Skeletal muscle tissue (tissue), 4 donors: ENCODE data around the gene KIAA0232. TPM values are rescaled to one million over a fixed set of nuclear protein-coding genes. Genes with fewer than 3 reads are reported as not detected.
A peak's percentile ranks its signal among the peaks of the same experiment; 100 is the strongest.
"Not testable (repeated sequence)": the region's sequence is repeated elsewhere in the genome, so short reads cannot be mapped to it uniquely, and the experiment has no call there.

Experiments used
- H3K27ac ChIP-seq: one replicate; pipeline ENCODE4 v1.7.0; 2013; ENCODE audit warnings: mild to moderate bottlenecking, low read depth, low read length, inconsistent platforms
- H3K27me3 ChIP-seq, 3 donors: one replicate each; pipeline ENCODE4 v1.7.0; 2013; ENCODE audit warnings: low read length in 3 of 3; ENCODE audit not compliant: control insufficient read depth in 3 of 3, insufficient read depth in 3 of 3
- H3K36me3 ChIP-seq, 3 donors: one replicate each; pipeline ENCODE4 v1.7.0; 2013; ENCODE audit warnings: low read length in 3 of 3; ENCODE audit not compliant: control insufficient read depth in 3 of 3, insufficient read depth in 3 of 3
- H3K4me1 ChIP-seq, 3 donors: one replicate each; pipeline ENCODE4 v1.7.0; 2013; ENCODE audit warnings: low read length in 3 of 3, mild to moderate bottlenecking in 3 of 3; ENCODE audit not compliant: control insufficient read depth in 3 of 3, insufficient read depth in 3 of 3
- H3K4me3 ChIP-seq, 3 donors: one replicate each; pipeline ENCODE4 v1.7.0; 2013; ENCODE audit warnings: low read length in 3 of 3
- H3K9ac ChIP-seq, 3 donors: one replicate each; pipeline ENCODE4 v1.7.0; 2013; ENCODE audit warnings: low read length in 3 of 3, mild to moderate bottlenecking in 3 of 3, moderate library complexity in 2 of 3, low read depth in 1 of 3
- H3K9me3 ChIP-seq, 3 donors: one replicate each; pipeline ENCODE4 v1.7.0; 2013; ENCODE audit warnings: low read length in 3 of 3; ENCODE audit not compliant: control insufficient read depth in 3 of 3
- total RNA-seq: library from RNA; depleted of rRNA; stranded (reverse); fragments of >200 nt; gene quantifications from one replicate; pipeline ENCODE4 v1.2.3, GENCODE V29; 2014
- donor health status: Osteomylitis.

The KIAA0232 gene
- total RNA-seq, 1 donor from 2014 or later, result 12.5 TPM

GRCh38 chr4:6910340-6910959 lies 127.9 kb downstream of the KIAA0232 start:
- Histone ChIP-seq H3K27ac (peak overlapping the region; percentile 74), H3K9me3 (no peaks in the 10 kb centered on the region), H3K36me3 (no peaks in the 10 kb centered on the region), H3K4me3 (peak overlapping the region; percentile 70 to 87 (median 72)), H3K4me1 (peaks cover 35 to 51% (median 42%) of the 10 kb centered on the region in 3 donors), H3K27me3 (peaks cover 0 to 6% (median 3%) of the 10 kb centered on the region in 3 donors), H3K9ac (peak overlapping the region; percentile 78 to 92 (median 82))

- no peaks in the 10 kb centered on the region for H3K36me3 ChIP-seq
- peak overlapping the region; percentile 70 to 87 (median 72) for H3K4me3 ChIP-seq
- no peaks in the 10 kb centered on the region for H3K9me3 ChIP-seq
- peaks cover 35 to 49% (median 39%) of the 10 kb centered on the region in 3 donors for H3K4me1 ChIP-seq
- H3K27ac ChIP-seq, result peak overlapping the region; percentile 74
- H3K9ac ChIP-seq, result peak overlapping the region; percentile 78 to 92 (median 82)
- peaks cover 0 to 6% (median 3%) of the 10 kb centered on the region in 3 donors for H3K27me3 ChIP-seq
Measured at GRCh38 chr4:6910960-6911874, 128.7 kb downstream of the KIAA0232 start.

GRCh38 chr4:6911917-6912316 lies 129.4 kb downstream of the KIAA0232 start:
- H3K4me3 ChIP-seq, H3K27ac ChIP-seq: not testable (repeated sequence)

GRCh38 chr4:6912441-6912840 lies 129.9 kb downstream of the KIAA0232 start:
- Histone ChIP-seq H3K9me3 (no peaks in the 10 kb centered on the region), H3K27me3 (peaks cover 0 to 3% (median 1%) of the 10 kb centered on the region in 3 donors), H3K4me3 (no peak overlapping the region), H3K36me3 (no peaks in the 10 kb centered on the region), H3K4me1 (peaks cover 46 to 59% (median 49%) of the 10 kb centered on the region in 3 donors), H3K9ac (no peak overlapping the region), H3K27ac (no peak overlapping the region)

More at GRCh38 chr4:6911917-6912316, 129.4 kb downstream of the KIAA0232 start:
- H3K9me3 ChIP-seq, H3K36me3 ChIP-seq, H3K27me3 ChIP-seq: not testable (repeated sequence)
- peaks cover 41 to 56% (median 45%) of the 10 kb centered on the region in 3 donors for H3K4me1 ChIP-seq
- H3K9ac ChIP-seq, result peak overlapping the region in 1 of 3 donors; percentile 50

- Histone ChIP-seq H3K4me1 (peaks cover 44 to 59% (median 49%) of the 10 kb centered on the region in 3 donors), H3K36me3 (no peaks in the 10 kb centered on the region), H3K9me3 (no peaks in the 10 kb centered on the region), H3K27me3 (no peaks in the 10 kb centered on the region), H3K4me3 (no peak overlapping the region), H3K9ac (no peak overlapping the region), H3K27ac (no peak overlapping the region)
Measured at GRCh38 chr4:6913350-6913905, 130.9 kb downstream of the KIAA0232 start.

- Histone ChIP-seq H3K27me3 (no peaks in the 10 kb centered on the region), H3K4me1 (peaks cover 39 to 55% (median 45%) of the 10 kb centered on the region in 3 donors), H3K9me3 (no peaks in the 10 kb centered on the region), H3K36me3 (no peaks in the 10 kb centered on the region), H3K27ac (no peak overlapping the region), H3K4me3 (no peak overlapping the region), H3K9ac (no peak overlapping the region)
Measured at GRCh38 chr4:6914448-6914847, 131.9 kb downstream of the KIAA0232 start.

GRCh38 chr4:6915041-6916005 lies 132.8 kb downstream of the KIAA0232 start:
- H3K9me3 ChIP-seq, result no peaks in the 10 kb centered on the region
- no peak overlapping the region for H3K9ac ChIP-seq
- H3K36me3 ChIP-seq, result no peaks in the 10 kb centered on the region
- H3K27ac ChIP-seq, result no peak overlapping the region
- no peaks in the 10 kb centered on the region for H3K27me3 ChIP-seq
- H3K4me1 ChIP-seq, result peaks cover 36 to 53% (median 42%) of the 10 kb centered on the region in 3 donors
- no peak overlapping the region for H3K4me3 ChIP-seq

GRCh38 chr4:6916069-6916586 lies 133.6 kb downstream of the KIAA0232 start:
- peaks cover 28 to 45% (median 34%) of the 10 kb centered on the region in 3 donors for H3K4me1 ChIP-seq
- peak overlapping the region; percentile 69 for H3K27ac ChIP-seq
- peak overlapping the region in 1 of 3 donors; percentile 33 for H3K9ac ChIP-seq
- no peak overlapping the region for H3K4me3 ChIP-seq
- H3K36me3 ChIP-seq, result no peaks in the 10 kb centered on the region
- no peaks in the 10 kb centered on the region for H3K9me3 ChIP-seq
- H3K27me3 ChIP-seq, result no peaks in the 10 kb centered on the region
